Type B pancreatic cell (in vitro differentiated cells): Measurements from ENCODE around the gene MAN2B2. TPM values are rescaled to one million over a fixed set of nuclear protein-coding genes. Genes with fewer than 3 reads are reported as not detected.
A peak's percentile ranks its signal among the peaks of the same experiment; 100 is the strongest.

ENCODE experiments used
- DNase-seq: peaks from one replicate; pipeline ENCODE4 v3.0.0; 2021; ENCODE audit warnings: mixed read lengths; ENCODE audit not compliant: unreplicated experiment; ENCODE audit errors: extremely low spot score
- H3K27ac Mint-ChIP-seq: 2 replicates; pipeline ENCODE4 v1.8.0; 2021; ENCODE audit warnings: mild to moderate bottlenecking, mixed read lengths
- H3K27me3 Mint-ChIP-seq: 2 replicates; pipeline ENCODE4 v1.8.0; 2021; ENCODE audit warnings: mixed read lengths
- H3K36me3 Mint-ChIP-seq: 2 replicates; pipeline ENCODE4 v1.8.0; 2021; ENCODE audit warnings: mixed read lengths
- H3K4me1 Mint-ChIP-seq: one replicate; pipeline ENCODE4 v1.8.0; 2021; ENCODE audit warnings: mixed read lengths; ENCODE audit not compliant: unreplicated experiment
- H3K4me3 Mint-ChIP-seq: 2 replicates; pipeline ENCODE4 v1.8.0; 2021; ENCODE audit warnings: mild to moderate bottlenecking, mixed read lengths
- H3K9me3 Mint-ChIP-seq: 2 replicates; pipeline ENCODE4 v1.8.0; 2021; ENCODE audit warnings: mixed read lengths
- total RNA-seq: library from RNA; stranded (reverse); gene quantifications from 2 replicates; pipeline ENCODE4 v1.2.1, GENCODE V29; 2021; ENCODE audit warnings: low replicate concordance
- TF ChIP-seq, protein P1 (sequence below): fragments of 200-600 bp; sonication (generic); conservative IDR thresholded peaks from 2 replicates; pipeline ENCODE4 v1.5.0; 2021; ENCODE audit warnings: antibody characterized with exemption, mild to moderate bottlenecking

MAN2B2 gene
- total RNA-seq, 1 donor from 2014 or later = 17.4 TPM

DNA sequence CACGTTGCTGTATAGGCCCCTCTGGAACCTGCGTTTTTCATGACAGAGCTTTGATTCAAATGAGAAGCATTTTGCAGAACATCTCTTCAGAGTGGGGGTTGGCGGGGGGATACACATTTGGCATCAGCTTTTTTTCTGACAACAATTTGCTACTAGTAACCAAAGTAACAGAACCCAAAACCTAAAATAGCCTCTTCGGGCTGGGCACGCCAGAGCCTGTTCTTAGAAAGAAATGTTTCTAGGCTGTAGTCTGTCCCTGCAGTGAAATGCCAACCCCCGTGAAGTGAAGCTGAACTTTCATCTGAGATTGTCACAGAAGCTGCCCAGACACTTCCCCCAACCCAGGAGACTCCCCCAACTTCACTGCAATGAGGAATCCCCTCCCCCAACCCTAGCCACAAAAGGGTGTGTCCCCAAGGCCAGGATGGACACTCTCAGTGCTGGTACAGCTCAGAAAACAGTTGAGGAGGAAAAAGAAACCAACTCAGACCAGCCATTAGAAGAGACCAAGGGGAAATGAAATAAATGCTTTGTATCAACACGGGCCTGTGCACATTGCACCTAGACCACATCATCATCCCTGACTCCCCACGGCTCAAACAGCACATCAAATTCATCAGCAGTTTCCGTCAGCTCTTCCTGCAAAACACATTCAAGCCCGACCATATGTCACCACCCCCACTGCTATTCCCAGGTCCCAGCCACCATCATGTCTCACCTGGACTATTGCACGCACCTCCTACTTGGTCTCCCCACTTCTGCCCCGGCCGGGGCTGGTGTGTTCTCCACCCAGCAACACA, 8.4 kb upstream of the MAN2B2 start:
- Mint-ChIP-seq H3K4me1 (no peaks in the 10 kb centered on the region), H3K4me3 (no peak overlapping the region), H3K27me3 (peaks cover 83% of the 10 kb centered on the region), H3K27ac (no peak overlapping the region), H3K9me3 (no peaks in the 10 kb centered on the region), H3K36me3 (no peaks in the 10 kb centered on the region)
- TF ChIP-seq, protein P1, sequence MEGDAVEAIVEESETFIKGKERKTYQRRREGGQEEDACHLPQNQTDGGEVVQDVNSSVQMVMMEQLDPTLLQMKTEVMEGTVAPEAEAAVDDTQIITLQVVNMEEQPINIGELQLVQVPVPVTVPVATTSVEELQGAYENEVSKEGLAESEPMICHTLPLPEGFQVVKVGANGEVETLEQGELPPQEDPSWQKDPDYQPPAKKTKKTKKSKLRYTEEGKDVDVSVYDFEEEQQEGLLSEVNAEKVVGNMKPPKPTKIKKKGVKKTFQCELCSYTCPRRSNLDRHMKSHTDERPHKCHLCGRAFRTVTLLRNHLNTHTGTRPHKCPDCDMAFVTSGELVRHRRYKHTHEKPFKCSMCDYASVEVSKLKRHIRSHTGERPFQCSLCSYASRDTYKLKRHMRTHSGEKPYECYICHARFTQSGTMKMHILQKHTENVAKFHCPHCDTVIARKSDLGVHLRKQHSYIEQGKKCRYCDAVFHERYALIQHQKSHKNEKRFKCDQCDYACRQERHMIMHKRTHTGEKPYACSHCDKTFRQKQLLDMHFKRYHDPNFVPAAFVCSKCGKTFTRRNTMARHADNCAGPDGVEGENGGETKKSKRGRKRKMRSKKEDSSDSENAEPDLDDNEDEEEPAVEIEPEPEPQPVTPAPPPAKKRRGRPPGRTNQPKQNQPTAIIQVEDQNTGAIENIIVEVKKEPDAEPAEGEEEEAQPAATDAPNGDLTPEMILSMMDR = no peak
- DNase-seq = no peak

DNA sequence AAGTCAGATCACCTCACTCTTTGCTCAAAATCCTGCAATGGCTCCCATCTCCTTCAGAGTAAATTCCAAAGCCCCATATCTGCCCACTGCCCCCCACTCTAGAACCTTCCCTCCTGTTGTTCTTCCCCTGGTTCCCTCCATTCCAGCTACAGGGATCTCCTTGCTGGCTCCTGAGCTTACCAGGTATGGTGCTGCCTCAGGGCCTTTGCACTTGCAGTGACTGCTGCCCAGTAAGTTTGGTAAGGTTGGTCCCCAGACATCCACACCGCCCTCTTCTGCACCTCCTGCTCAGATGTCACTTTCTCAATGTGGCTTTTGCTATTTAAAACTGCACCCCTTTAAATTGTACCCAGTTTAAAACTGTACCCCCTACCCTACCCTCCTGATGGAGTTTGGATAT, 7.8 kb upstream of the MAN2B2 start:
- Mint-ChIP-seq H3K36me3 (no peaks in the 10 kb centered on the region), H3K27me3 (peaks cover 81% of the 10 kb centered on the region), H3K4me3 (no peak overlapping the region), H3K9me3 (no peaks in the 10 kb centered on the region), H3K4me1 (no peaks in the 10 kb centered on the region), H3K27ac (no peak overlapping the region)
- no peak for DNase-seq
- TF ChIP-seq, protein P1 = no peak

DNA sequence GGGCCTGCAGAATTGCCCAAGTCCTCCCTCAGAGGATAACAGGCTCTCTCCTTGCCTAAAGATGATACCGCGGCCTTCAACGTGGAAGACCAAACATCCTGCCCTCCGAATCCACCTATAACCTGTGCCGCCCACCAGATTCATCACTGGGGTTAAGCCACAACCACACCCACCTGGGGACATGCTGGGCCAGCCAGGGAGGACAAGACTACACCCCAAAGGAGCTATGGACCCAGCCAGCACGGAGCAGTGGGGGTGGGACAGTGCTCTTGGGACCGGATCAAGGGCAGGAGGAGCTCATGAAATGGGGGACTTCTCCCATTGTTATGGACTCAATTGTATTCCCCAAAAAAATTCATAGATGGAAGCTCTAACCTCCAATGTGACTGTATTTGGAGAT, 6.8 kb upstream of the MAN2B2 start:
- no peaks in the 10 kb centered on the region for H3K36me3 Mint-ChIP-seq
- no peaks in the 10 kb centered on the region for H3K9me3 Mint-ChIP-seq
- DNase-seq = no peak
- no peaks in the 10 kb centered on the region for H3K4me1 Mint-ChIP-seq
- no peak overlapping the region for H3K4me3 Mint-ChIP-seq
- peaks cover 82% of the 10 kb centered on the region for H3K27me3 Mint-ChIP-seq
- H3K27ac Mint-ChIP-seq = no peak overlapping the region
- TF ChIP-seq, protein P1 = no peak

DNA sequence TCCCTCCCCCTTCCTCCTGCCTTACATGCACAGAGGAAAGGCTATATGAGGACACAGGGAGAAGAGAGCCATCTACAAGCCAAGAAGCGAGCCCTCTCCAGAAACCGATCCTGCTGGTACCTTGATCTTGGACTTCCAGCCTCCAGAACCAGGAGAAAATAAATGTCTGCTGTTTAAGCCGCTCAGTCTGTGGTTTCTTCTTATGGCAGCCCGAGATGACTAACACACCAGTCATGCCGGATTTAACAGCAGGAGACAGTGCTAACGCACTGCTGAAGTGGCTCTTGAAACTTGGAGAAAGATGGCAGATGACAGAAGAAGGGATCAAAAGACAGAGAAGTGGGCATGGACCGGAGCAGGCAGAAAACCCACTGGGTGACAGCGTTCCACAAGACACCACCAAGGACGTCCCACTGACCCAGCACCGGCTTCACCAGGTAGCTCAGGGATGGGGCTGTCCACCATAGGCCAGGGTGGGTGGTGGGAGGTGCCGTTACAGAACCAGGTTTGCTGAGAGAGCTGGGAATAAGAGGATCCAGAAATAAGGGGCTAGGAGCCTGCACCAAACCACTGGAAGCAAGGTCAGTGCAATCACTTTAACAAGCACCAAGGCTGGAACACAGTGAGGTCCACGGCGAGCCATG, 6.2 kb upstream of the MAN2B2 start:
- Mint-ChIP-seq H3K27me3 (peaks cover 86% of the 10 kb centered on the region), H3K9me3 (no peaks in the 10 kb centered on the region), H3K27ac (no peak overlapping the region), H3K4me3 (no peak overlapping the region), H3K36me3 (no peaks in the 10 kb centered on the region), H3K4me1 (no peaks in the 10 kb centered on the region)
- TF ChIP-seq, protein P1 = no peak
- DNase-seq = no peak

DNA sequence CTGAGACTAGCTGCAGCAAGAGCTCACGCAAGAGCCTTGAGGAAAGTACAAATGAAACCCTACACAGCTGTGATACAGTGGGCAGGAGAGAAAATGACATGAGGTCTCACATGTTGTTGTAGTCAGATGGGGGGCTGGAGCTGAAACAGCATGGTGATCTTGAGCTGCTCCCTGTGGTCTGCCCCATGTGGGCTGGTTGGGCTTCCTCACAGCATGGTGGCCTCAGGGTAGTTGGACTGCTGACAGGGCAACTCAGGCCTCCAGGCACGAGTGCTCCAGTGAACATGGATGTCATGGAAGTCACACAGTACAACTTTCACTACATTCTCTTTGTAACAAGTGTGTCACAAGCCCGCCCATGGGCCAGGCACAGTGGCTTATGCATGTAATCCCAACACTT, 3.4 kb upstream of the MAN2B2 start:
- no peak for DNase-seq
- Mint-ChIP-seq H3K36me3 (no peaks in the 10 kb centered on the region), H3K9me3 (no peaks in the 10 kb centered on the region), H3K27me3 (peaks cover 60% of the 10 kb centered on the region), H3K4me1 (no peaks in the 10 kb centered on the region), H3K27ac (peak overlapping the region; percentile 50), H3K4me3 (peak overlapping the region; percentile 25)
- TF ChIP-seq, protein P1 = no peak
